Stomach smooth muscle (tissue), 2 donors: Measurements from ENCODE around the gene ZNF429.
A peak's percentile ranks its signal among the peaks of the same experiment; 100 is the strongest.
"Not testable (repeated sequence)": the region's sequence is repeated elsewhere in the genome, so short reads cannot be mapped to it uniquely, and the experiment has no call there.

Experiments
- H3K27ac ChIP-seq: one replicate; pipeline ENCODE4 v1.7.0; 2013; ENCODE audit warnings: mild to moderate bottlenecking, low read length, inconsistent platforms
- H3K27me3 ChIP-seq, 2 donors: one replicate each; pipeline ENCODE4 v1.7.0; 2013; ENCODE audit warnings: low read length in 2 of 2; ENCODE audit not compliant: insufficient read depth in 2 of 2, control insufficient read depth in 1 of 2
- H3K36me3 ChIP-seq, 2 donors: one replicate each; pipeline ENCODE4 v1.7.0; 2013; ENCODE audit warnings: low read length in 2 of 2; ENCODE audit not compliant: control insufficient read depth in 2 of 2, insufficient read depth in 2 of 2
- H3K4me1 ChIP-seq: one replicate; pipeline ENCODE4 v1.7.0; 2013; ENCODE audit warnings: low read length; ENCODE audit not compliant: control insufficient read depth, insufficient read depth
- H3K4me3 ChIP-seq, 2 donors: one replicate each; pipeline ENCODE4 v1.7.0; 2013; ENCODE audit warnings: low read length in 2 of 2
- H3K9ac ChIP-seq, 2 donors: one replicate each; pipeline ENCODE4 v1.7.0; 2013; ENCODE audit warnings: low read length in 2 of 2, mild to moderate bottlenecking in 1 of 2
- H3K9me3 ChIP-seq, 2 donors: one replicate each; pipeline ENCODE4 v1.7.0; 2013; ENCODE audit warnings: low read length in 2 of 2; ENCODE audit not compliant: control insufficient read depth in 2 of 2
- donor health status: healthy.
- donor health status: Pancreatic carcinoma.

Gene ZNF429

DNA sequence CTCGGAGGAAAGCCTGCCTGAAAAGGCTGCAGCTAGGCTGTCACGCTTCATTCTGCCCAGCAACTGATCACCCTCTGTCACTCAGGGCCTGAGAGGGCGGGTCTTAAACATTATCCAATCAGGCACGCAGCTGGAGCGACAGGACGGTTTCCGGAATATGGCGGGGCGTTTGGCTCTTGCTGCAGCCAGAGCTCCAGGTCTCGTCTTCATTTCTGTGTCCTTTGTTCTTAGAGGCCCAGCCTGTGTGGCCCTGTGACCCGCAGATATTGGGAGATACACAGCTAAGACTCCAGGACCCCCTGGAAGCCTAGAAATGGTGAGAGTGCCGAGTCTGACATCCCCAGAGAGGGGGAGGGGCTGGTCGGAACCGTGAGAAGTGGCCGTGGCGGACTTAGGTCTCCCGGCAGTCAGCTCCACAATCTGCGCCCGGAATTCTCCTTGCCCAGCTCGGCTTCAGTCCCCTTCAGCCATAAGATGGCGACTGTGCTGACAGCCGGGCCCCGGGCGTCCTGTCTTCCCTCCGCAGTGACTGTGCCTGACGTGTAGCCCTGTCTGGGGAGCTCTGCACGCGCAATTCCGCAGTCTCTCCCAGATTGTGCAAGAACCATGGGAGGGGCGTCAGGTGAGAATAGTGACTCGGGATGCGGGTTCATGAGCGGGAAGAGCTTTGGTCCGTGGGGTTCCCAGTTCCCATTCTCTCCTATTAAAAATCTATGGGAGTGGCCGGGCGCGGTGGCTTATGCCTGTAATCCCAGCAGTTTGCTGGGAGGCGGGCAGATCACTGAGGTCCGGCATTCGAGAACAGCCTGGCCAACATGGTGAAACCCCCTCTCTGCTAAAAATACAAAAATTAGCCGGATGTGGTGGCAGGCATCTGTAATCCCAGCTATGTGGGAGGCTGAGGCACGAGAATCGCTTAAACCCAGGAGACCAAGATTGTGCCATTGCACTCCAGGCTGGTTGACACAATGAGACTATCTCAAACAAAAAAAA, at the start of gene ZNF429:
ZNF429 (plus strand) TSS at position 144 of the 993 bp plus-strand sequence; CDS start at position 314, 170 bp downstream.
- peaks cover 4% of the 10 kb centered on the region for H3K4me1 ChIP-seq
- H3K9me3 ChIP-seq, result no peaks in the 10 kb centered on the region
- H3K36me3 ChIP-seq, result no peaks in the 10 kb centered on the region
- peak within 1 kb of the TSS; percentile 95 to 98 for H3K4me3 ChIP-seq
- H3K27me3 ChIP-seq, result no peaks in the 10 kb centered on the region
- H3K9ac ChIP-seq, result peak within 1 kb of the TSS; percentile 92
- peak within 1 kb of the TSS; percentile 90 for H3K27ac ChIP-seq

DNA sequence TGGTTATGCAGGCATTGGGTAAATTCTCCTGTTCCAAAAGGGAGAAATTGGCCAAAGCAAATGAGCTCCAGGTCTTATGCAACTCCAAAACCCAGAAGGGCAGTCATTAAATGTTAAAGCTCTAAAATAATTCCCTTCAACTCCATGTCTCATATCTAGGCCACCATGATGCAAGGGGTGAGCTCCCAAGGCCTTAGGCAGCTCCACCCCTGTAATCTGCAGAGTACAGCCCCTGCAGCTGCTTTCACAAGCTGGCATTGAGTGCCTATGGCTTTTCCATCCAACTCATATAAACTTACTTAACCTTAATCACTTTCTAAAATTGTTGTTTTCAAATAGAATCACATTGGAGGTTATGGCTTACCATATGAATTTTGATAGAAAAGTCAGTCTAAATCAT, 44.7 kb upstream of the ZNF429 start:
- no peaks in the 10 kb centered on the region for H3K9me3 ChIP-seq
- peaks cover 3 to 8% of the 10 kb centered on the region in 2 donors for H3K27me3 ChIP-seq
- peaks cover 0 to 2% of the 10 kb centered on the region in 2 donors for H3K36me3 ChIP-seq
- no peaks in the 10 kb centered on the region for H3K4me1 ChIP-seq
- H3K27ac ChIP-seq, result no peak overlapping the region
- no peak overlapping the region for H3K4me3 ChIP-seq
- H3K9ac ChIP-seq, result no peak overlapping the region

- Histone ChIP-seq H3K9me3 (no peaks in the 10 kb centered on the region), H3K27me3 (peaks cover 3 to 8% of the 10 kb centered on the region in 2 donors), H3K9ac (no peak overlapping the region), H3K4me1 (no peaks in the 10 kb centered on the region), H3K27ac (no peak overlapping the region), H3K36me3 (peaks cover 0 to 2% of the 10 kb centered on the region in 2 donors), H3K4me3 (no peak overlapping the region)
These were observed 42.9 kb upstream of the ZNF429 start for GRCh38 chr19:21462540-21462939.

DNA sequence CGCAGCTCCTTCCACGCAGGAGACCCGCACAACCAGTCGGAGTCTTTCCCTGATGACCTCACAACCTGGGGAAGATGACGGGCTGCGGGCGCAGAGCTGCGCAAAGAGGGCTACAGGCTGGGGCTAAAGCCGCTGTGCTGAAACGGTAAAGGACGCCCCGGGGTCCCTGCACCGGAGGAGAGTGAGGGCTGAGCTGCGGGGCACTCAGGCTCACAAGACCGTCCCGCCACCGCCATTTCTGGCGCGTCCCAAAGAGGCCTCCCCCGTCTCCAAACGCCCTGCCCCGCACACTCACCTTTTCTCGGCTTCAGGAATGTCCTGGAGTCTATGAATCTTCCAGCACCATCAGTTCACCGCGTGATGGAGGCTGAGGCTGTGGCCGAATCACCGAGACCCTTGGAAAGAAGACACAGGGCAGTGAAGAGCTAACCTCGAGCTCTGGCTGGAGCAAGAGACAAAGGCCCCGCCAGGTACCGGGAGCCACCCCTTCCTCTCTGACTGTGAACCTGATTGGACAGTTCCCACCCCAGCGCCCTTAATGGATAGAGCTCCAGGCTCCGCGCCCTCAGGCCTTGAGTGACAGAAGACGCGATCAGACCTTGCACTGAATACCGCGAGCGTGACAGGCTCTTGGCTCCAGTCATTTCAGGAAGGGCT, 41.8 kb upstream of the ZNF429 start:
- H3K9ac ChIP-seq, result no peak overlapping the region
- no peaks in the 10 kb centered on the region for H3K4me1 ChIP-seq
- no peaks in the 10 kb centered on the region for H3K9me3 ChIP-seq
- no peak overlapping the region for H3K27ac ChIP-seq
- H3K4me3 ChIP-seq, result no peak overlapping the region
- H3K36me3 ChIP-seq, result peaks cover 0 to 2% of the 10 kb centered on the region in 2 donors
- peaks cover 3 to 8% of the 10 kb centered on the region in 2 donors for H3K27me3 ChIP-seq

DNA sequence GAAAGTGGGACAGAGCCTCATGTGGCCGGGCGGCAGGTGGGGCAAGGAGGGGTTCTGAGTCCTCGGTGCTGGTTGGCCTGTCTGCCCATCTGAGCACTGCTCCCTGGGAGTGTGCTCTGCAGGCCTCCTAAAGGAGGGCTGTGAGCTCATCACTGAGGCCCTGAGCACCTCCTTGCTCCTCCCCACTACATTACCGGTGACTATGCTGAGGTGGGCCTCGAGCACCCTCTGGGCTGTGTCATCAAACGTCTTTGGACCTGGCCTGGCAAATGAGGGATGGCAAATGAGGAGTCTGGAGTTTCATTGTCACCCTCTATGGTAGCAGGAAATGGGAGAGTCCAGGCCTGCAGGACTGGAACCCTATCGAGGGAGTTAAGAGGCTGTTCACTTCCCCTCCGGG, 38.8 kb upstream of the ZNF429 start:
- no peak overlapping the region for H3K4me3 ChIP-seq
- H3K9me3 ChIP-seq, result no peaks in the 10 kb centered on the region
- peaks cover 3 to 8% of the 10 kb centered on the region in 2 donors for H3K27me3 ChIP-seq
- no peak overlapping the region for H3K27ac ChIP-seq
- H3K9ac ChIP-seq, result no peak overlapping the region
- H3K4me1 ChIP-seq, result no peaks in the 10 kb centered on the region
- peaks cover 0 to 2% of the 10 kb centered on the region in 2 donors for H3K36me3 ChIP-seq

DNA sequence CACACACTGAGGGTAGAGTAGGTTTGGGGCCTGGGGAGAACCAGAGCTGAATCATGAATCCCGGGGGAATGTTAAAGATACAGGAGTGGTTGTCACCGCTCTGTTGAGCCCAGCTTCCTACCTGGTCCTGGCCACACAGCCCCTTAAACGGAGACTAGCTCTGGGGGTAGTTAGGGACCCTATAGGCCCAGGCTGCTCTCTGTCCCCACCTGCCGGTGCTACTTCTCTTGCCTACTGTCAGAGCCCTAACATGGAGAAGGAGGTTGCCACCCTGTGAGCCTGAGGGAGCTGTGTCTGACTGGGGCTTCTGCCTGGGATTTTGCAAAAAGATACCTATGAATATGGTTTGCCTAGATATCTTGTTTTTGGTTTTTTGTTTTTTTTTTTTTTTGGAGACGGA, 36.6 kb upstream of the ZNF429 start:
- Histone ChIP-seq H3K27me3 (peaks cover 0 to under 1% of the 10 kb centered on the region in 2 donors), H3K9ac (no peak overlapping the region), H3K9me3 (no peaks in the 10 kb centered on the region), H3K27ac (no peak overlapping the region), H3K4me1 (no peaks in the 10 kb centered on the region), H3K36me3 (peaks cover 0 to 1% of the 10 kb centered on the region in 2 donors), H3K4me3 (no peak overlapping the region)

- peaks cover 4% of the 10 kb centered on the region for H3K4me1 ChIP-seq
- no peaks in the 10 kb centered on the region for H3K9me3 ChIP-seq
- no peaks in the 10 kb centered on the region for H3K27me3 ChIP-seq
- no peak overlapping the region for H3K4me3 ChIP-seq
- H3K9ac ChIP-seq, result no peak overlapping the region
- no peak overlapping the region for H3K27ac ChIP-seq
- no peaks in the 10 kb centered on the region for H3K36me3 ChIP-seq
These were observed 32.9 kb upstream of the ZNF429 start for GRCh38 chr19:21472507-21472906.

GRCh38 chr19:21474671-21475181, 30.7 kb upstream of the ZNF429 start:
- Histone ChIP-seq H3K4me1 (peaks cover 4% of the 10 kb centered on the region), H3K27me3 (no peaks in the 10 kb centered on the region), H3K9ac (peak overlapping the region in 1 of 2 donors; percentile 38), H3K27ac (no peak overlapping the region), H3K4me3 (peak overlapping the region; percentile 71 to 73), H3K36me3 (no peaks in the 10 kb centered on the region), H3K9me3 (no peaks in the 10 kb centered on the region)

DNA sequence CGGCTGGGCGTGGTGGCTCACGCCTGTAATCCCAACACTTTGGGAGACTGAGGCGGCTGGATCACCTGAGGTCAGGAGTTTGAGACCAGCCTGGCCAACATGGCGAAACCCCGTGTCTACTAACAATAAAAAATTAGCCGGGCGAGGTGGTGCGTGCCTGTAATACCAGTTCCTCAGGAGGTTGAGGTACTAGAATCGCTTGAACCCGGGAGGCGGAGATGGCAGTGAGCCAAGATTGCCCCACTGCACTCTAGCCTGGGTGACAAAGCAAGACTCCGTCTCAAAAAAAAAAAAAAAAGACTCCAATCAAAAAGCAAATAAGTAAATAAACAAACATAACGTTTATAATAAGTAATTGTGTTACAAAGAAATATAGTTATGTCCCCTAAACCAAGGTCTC, 23.0 kb upstream of the ZNF429 start:
- not testable (repeated sequence) for H3K9me3 ChIP-seq, H3K4me3 ChIP-seq, H3K4me1 ChIP-seq, H3K27ac ChIP-seq, H3K36me3 ChIP-seq, H3K9ac ChIP-seq, H3K27me3 ChIP-seq

- Histone ChIP-seq H3K4me3 (peak overlapping the region in 1 of 2 donors; percentile 62), H3K27ac (peak overlapping the region; percentile 24)
These were observed 22.5 kb upstream of the ZNF429 start for GRCh38 chr19:21482863-21483276.

More at GRCh38 chr19:21482863-21483276, 22.5 kb upstream of the ZNF429 start:
- Histone ChIP-seq H3K4me1 (peaks cover 6% of the 10 kb centered on the region), H3K9me3 (no peaks in the 10 kb centered on the region), H3K36me3 (no peaks in the 10 kb centered on the region), H3K27me3 (no peaks in the 10 kb centered on the region), H3K9ac (no peak overlapping the region)
